HG03159 (cell line): ENCODE measurements around the gene ZNF385B.

Source experiments
- ATAC-seq: cut with Tn5 transposase; IDR thresholded peaks from one replicate; pipeline ENCODE4 v1.9.1; 2021; ENCODE audit warnings: mild to moderate bottlenecking, moderate library complexity; ENCODE audit not compliant: unreplicated experiment

The ZNF385B gene

GRCh38 chr2:179454443-179455171 is 406.8 kb downstream of the ZNF385B start:
- ATAC-seq, result no peak

DNA sequence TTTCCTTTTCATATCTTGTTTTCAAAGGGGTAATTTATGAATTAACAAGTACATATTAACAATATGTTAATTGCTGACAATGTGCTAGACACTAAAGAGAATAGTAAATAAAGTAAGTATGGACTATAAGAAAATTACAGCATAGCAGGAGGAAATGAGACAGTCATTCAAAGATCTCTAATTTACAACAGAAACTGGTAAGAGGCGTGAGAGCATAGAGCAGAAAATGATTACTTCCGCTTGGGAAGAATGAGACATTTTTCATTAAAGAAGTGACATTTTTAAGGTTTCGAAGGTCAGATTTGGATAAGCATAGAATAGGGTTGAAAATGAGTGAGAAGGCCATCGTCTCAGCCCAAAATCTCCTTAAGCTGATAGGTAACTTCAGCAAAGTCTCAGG is 412.4 kb downstream of the ZNF385B start:
- ATAC-seq, result peak; percentile 83

- ATAC-seq, result no peak
Measured at GRCh38 chr2:179447839-179448447, 413.5 kb downstream of the ZNF385B start.

DNA sequence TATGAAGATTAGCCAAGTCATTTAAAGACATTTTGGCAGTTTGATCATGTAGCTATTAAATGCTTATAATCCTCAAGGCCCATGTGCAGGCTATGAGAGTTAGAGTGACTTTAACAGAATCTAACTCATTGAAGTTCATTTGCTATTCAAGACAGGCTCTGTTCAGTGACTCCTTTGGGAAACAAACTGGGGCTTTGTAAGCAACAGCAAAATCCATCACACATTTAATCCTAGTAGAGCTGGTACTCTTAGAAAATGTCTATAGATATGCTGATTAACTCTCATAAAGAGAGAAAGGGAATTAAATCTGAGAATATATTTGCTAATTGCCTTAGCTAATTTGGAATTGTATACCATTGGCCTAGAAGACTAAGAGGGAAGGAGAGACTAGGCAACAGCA is 414.0 kb downstream of the ZNF385B start:
- ATAC-seq, result no peak

GRCh38 chr2:179446476-179447141 is 414.8 kb downstream of the ZNF385B start:
- no peak for ATAC-seq

DNA sequence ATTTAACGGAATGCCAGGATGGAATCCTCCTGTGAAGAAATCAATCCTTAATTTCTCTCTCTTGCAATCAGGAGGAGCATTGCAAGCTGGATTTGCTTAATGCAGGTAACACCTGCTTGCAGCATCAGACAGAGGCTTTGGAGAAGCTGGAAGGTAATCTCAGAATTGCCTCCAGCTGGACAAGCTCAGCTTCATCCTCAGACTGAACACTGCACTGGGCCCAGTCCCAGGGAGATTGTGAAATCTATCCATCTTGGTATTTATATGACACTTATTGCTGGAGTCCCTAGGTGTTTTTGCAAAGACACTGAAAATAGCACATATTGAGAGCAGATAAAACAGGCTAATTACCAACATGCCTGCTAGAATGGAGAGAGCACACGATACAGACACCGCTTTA is 417.4 kb downstream of the ZNF385B start:
- no peak for ATAC-seq

- no peak for ATAC-seq
Measured at GRCh38 chr2:179443180-179443579, 418.2 kb downstream of the ZNF385B start.

DNA sequence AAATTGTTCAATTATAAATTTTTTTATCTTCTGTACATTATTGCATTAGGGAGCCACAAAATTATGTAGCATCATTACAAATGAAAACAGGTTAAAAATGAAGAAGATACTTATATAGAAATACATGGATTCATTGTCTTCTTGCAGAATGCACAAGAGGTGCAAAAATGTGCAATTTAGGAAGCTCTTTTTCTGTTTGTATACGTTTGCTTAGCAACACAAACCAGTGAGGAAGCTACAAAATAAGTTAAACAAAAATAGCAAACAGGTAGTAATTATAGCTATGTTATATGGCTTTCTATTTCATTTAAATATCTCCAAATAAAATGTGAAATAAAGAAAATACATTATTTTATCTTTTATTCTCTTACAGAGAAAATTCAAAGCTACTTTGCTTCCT is 419.2 kb downstream of the ZNF385B start:
- ATAC-seq, result no peak

DNA sequence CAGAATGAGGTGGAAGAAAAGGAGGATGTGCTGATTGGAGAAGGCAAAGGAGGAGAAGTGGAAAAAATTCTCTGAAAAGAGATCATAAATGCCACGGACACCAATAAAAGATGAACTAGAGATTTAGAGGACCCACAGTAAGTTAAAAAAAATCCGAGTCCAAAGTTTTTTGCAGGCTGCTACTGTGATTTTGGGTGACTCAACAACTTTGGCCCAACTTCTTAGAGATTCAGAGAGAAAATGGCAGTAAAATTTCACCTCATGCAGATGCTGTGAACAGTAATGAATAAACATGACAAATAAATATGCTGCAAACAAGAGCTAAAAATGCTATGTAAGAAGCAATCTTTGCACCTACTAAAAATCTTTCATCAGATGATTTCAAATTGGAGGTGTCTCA is 419.9 kb downstream of the ZNF385B start:
- no peak for ATAC-seq

- ATAC-seq, result peak; percentile 64
Measured at GRCh38 chr2:179440642-179441251, 420.7 kb downstream of the ZNF385B start.

DNA sequence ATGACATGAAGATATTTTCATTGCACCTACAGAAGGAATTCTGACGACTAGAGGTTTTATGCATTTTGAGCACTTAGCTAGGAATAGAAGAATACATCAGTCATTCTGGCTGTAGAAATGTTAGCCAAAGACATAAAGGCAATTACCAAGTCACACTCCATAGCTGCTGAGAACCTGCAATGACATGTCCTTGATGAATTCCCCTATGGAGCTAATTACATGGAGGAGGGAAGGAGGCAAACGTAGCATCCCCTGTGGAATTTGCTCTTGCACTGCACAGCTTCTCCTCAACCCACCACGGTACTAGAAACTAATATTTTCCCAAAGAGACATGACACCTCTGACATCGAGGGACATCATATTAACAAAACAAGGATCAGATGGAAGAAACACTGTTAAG is 422.8 kb downstream of the ZNF385B start:
- no peak for ATAC-seq

DNA sequence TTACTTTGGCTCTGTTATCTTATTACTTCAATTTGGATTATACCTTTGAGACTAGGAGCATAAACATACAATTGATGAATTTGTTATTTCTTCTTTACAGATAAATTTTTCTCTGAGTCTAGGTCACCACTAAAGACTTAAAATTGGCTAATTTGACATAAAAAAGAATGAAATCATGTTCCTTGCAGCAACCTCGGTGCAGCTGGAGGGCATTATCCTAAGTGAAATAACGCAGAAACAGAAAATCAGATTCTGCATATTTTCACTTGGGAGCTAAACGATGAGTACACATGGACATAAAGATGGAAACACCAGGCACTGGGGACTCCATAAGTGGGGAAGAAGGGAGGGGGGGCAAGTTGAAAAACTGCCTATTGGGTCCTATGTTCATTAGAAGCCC is 424.0 kb downstream of the ZNF385B start:
- no peak for ATAC-seq

DNA sequence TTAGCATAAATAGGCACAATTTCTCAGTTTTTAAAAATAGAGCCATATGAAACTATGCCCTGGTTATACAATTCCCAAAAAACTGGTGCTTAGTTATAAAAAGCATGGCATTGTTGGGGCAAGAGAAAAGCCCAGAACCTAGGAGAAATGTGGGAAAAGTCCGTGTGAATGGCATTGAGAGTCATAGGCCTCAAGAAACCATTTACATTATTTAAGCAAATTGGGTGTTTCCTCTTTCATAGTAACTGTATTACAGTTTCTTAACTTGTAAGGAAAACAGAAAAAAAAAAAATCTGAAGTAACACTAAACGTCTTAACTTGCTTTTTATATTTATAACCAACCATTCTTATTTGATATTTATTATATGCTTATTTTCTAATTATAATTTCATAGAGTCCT is 425.8 kb downstream of the ZNF385B start:
- no peak for ATAC-seq

DNA sequence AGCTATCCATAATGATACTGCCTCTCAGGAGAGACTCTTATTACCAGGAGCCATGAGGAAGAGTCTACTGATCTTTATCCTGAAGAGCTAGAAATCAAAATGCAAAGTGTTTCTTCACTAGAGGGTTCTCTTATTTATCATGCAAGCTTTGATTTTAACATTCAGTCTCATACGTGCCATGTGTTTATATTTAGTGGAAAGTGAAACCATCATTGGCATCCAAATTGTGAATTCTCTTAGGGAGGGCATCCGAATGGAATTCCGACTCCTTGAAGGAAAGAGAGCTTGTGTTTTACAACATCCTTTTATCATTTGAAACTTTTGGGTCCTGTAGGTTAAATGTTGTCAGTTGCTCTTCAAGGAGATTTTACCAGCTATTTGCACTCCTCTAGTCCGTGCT is 426.4 kb downstream of the ZNF385B start:
- ATAC-seq, result no peak

DNA sequence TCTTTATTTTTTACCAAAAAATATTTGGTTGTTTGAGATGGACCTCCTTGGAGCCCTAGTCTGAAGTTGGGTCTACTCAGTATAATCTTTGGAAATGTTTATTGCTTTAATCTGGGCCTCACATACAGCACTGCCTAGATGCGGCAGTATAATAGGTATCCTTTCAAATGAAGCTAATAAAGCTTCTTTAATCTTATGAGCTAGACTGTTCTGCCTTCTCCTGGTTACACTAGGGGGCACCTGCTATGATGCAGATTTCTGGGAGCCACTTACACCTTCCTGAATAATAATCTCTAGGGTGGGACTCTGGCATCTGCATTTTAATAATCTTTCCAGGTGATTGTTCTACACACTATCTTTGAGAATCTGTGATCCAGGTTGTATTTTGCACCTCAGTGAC is 427.1 kb downstream of the ZNF385B start:
- ATAC-seq, result no peak

DNA sequence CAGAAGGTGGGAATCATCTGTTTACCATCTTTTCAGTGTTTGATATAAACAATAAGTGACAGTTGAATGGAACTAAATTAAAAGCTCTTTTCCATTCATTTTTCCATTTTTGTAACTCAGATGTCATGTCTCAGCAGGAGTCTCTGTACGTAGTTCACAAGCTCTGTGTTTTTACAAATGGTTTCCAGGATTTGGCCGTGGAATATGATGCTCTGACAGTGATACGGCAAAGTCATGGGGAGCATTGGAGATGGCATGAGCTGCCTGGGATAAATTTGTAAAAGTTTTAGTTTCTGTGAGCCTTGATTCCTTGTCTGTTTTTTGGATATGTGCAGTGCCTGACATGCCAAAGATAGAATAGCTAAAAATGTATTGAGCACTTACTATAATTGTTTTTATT is 428.7 kb downstream of the ZNF385B start:
- ATAC-seq, result no peak

DNA sequence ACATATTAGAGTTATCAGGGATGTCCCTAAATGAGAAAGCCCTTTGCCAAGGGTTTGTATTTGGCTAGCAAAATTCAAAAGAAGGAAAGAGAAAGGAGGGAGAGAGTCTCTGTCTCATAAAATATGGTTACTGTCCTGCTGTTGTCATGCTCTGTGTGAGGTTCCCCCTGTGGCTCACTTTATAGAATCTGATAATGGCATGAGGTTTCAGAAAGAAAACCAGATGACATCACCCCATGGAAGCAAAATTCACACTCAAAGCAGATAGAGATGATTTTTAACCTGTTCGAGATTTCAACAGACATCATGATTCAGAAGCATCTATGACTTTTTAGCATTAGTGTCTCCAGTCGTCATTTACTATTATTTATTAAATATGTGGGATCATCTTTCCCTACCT is 431.8 kb downstream of the ZNF385B start:
- no peak for ATAC-seq

- ATAC-seq, result no peak
Measured at GRCh38 chr2:179429060-179429471, 432.3 kb downstream of the ZNF385B start.

GRCh38 chr2:179428649-179429048 is 432.8 kb downstream of the ZNF385B start:
- no peak for ATAC-seq

- ATAC-seq, result no peak
Measured at GRCh38 chr2:179427065-179427464, 434.3 kb downstream of the ZNF385B start.

- ATAC-seq, result no peak
Measured at GRCh38 chr2:179424571-179424970, 436.8 kb downstream of the ZNF385B start.
